ENCODE measurements around the gene MARCHF6. TPM values are rescaled to one million over a fixed set of nuclear protein-coding genes. Genes with fewer than 3 reads are reported as not detected.
"Not testable (repeated sequence)": the region's sequence is repeated elsewhere in the genome, so short reads cannot be mapped to it uniquely, and the experiment has no call there.

Gene MARCHF6
- total RNA-seq, 1 donor from 2014 or later = 67.4 TPM

- ATAC-seq (peak; percentile 15), DNase-seq (ENCODE audit: low spot score) (no peak)
Measured at GRCh38 chr5:10374046-10375022, 20.8 kb downstream of the MARCHF6 start.

GRCh38 chr5:10375146-10375545, 21.7 kb downstream of the MARCHF6 start:
- not testable (repeated sequence) for ATAC-seq; DNase-seq (ENCODE audit: low spot score)

- no peak for ATAC-seq
- DNase-seq (ENCODE audit: low spot score) = no peak
Measured at GRCh38 chr5:10376544-10376943, 23.0 kb downstream of the MARCHF6 start.

GRCh38 chr5:10377081-10377480, 23.6 kb downstream of the MARCHF6 start:
- ATAC-seq = no peak
- DNase-seq (ENCODE audit: low spot score) = no peak

- no peak for ATAC-seq
Measured at GRCh38 chr5:10381803-10382202, 28.3 kb downstream of the MARCHF6 start.

GRCh38 chr5:10384483-10384882, 31.0 kb downstream of the MARCHF6 start:
- DNase-seq (ENCODE audit: low spot score) (no peak), ATAC-seq (no peak)

More at GRCh38 chr5:10381803-10382202, 28.3 kb downstream of the MARCHF6 start:
- no peak for DNase-seq (ENCODE audit: low spot score)

GRCh38 chr5:10387690-10388089, 34.2 kb downstream of the MARCHF6 start:
- DNase-seq (ENCODE audit: low spot score) (no peak), ATAC-seq (no peak)

GRCh38 chr5:10391130-10391529, 37.6 kb downstream of the MARCHF6 start:
- no peak for ATAC-seq

GRCh38 chr5:10392567-10393328, 39.3 kb downstream of the MARCHF6 start:
- not testable (repeated sequence) for ATAC-seq

More at GRCh38 chr5:10391130-10391529, 37.6 kb downstream of the MARCHF6 start:
- DNase-seq (ENCODE audit: low spot score) = no peak

GRCh38 chr5:10393491-10393890, 40.0 kb downstream of the MARCHF6 start:
- ATAC-seq (no peak), DNase-seq (ENCODE audit: low spot score) (no peak)

More at GRCh38 chr5:10392567-10393328, 39.3 kb downstream of the MARCHF6 start:
- not testable (repeated sequence) for DNase-seq (ENCODE audit: low spot score)

GRCh38 chr5:10396552-10396951, 43.1 kb downstream of the MARCHF6 start:
- ATAC-seq (no peak), DNase-seq (ENCODE audit: low spot score) (no peak)

GRCh38 chr5:10399839-10400238, 46.3 kb downstream of the MARCHF6 start:
- DNase-seq (ENCODE audit: low spot score) = no peak
- ATAC-seq = no peak

GRCh38 chr5:10400411-10400810, 46.9 kb downstream of the MARCHF6 start:
- no peak for ATAC-seq
- no peak for DNase-seq (ENCODE audit: low spot score)

- ATAC-seq = no peak
- no peak for DNase-seq (ENCODE audit: low spot score)
Measured at GRCh38 chr5:10400831-10401230, 47.3 kb downstream of the MARCHF6 start.

GRCh38 chr5:10401498-10401897, 48.0 kb downstream of the MARCHF6 start:
- ATAC-seq (no peak), DNase-seq (ENCODE audit: low spot score) (no peak)

Other genes with a start within 250 kb of the MARCHF6 start
- 13.7 TPM for gene ATPSCKMT, start 103.8 kb upstream of the MARCHF6 start, total RNA-seq
- 47.9 TPM for gene CCT5, start 103.4 kb upstream of the MARCHF6 start, total RNA-seq
- 116 TPM for gene CMBL, start 45.8 kb upstream of the MARCHF6 start, total RNA-seq
- gene ROPN1L, start 88.2 kb downstream of the MARCHF6 start, total RNA-seq = 0.35 TPM
- 0.45 TPM for gene ANKRD33B, start 210.4 kb downstream of the MARCHF6 start, total RNA-seq